ENCODE data around the gene HOXA5. TPM values are rescaled to one million over a fixed set of nuclear protein-coding genes. Genes with fewer than 3 reads are reported as not detected.

Gene HOXA5
- total RNA-seq, 2 experiments from 2014 or later, result 3.4 to 7.4 TPM

DNA sequence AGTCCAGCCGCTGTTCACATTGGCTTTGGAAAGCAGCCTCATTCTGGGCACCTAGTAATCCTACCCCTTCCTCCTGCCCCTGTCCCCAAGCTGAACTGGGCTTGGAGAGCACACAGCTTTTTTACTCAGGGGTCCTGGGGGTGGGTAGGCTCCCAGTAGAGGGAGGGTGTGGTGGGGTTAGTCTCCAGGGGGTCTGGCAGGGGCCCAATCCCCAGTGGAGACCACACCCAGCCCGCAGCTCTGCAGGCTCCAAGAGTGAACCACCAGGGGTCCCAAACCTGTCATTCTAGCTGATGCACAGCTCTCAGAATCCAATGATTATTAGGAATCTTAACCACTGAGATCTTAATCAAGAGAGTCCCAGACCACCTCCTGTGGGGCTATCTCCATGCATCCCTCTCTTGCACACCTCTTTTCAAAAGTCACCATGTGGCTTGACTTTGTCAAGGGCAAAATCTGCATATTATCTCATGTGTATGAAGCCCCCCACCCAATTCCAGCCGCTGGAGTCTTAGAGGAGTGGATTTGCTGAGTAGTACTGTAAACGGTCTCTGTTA, 38.9 kb upstream of the HOXA5 start:
- Histone ChIP-seq H3K27ac (ENCODE audit: low read depth, low read length, poor library complexity, severe bottlenecking) (no peak overlapping the region), H4K20me1 (ENCODE audit: insufficient read depth, low read length) (no peaks in the 10 kb centered on the region), H3K79me2 (ENCODE audit: insufficient read depth, low read depth, low read length) (no peaks in the 10 kb centered on the region), H3K36me3 (ENCODE audit: insufficient read depth, low read length) (no peaks in the 10 kb centered on the region), H2AFZ (ENCODE audit: low read length) (no peak overlapping the region), H3K4me2 (ENCODE audit: low read length) (no peak overlapping the region), H3K4me1 (ENCODE audit: insufficient read depth, low read length, poor library complexity, severe bottlenecking) (no peaks in the 10 kb centered on the region), H3K9me2 (ENCODE audit: insufficient read depth, low read length) (no peaks in the 10 kb centered on the region), H3K9me3 (ENCODE audit: low read length) (no peaks in the 10 kb centered on the region), H3K4me3 (ENCODE audit: low read depth, low read length, poor library complexity, severe bottlenecking) (no peak overlapping the region)
- ChIA-PET POLR2A (no interaction called here), CTCF (ENCODE audit: unreplicated experiment) (interaction anchor here (0.6 kb wide), 1 partner anchor 770 kb away, joined by 3 read pairs; no protein-coding TSS in a partner anchor)
- TF ChIP-seq EZH2phosphoT487 (IDR thresholded peaks at IDR 0.05; ENCODE audit: borderline replicate concordance, low read depth, low read length), result no peak
- intact Hi-C loops (cut with micrococcal nuclease; ENCODE audit: unreplicated experiment), result no loop called here
- no TSS peak for BruUV-seq (replicated peaks)
- DNase-seq (ENCODE audit: low spot score), result no peak

DNA sequence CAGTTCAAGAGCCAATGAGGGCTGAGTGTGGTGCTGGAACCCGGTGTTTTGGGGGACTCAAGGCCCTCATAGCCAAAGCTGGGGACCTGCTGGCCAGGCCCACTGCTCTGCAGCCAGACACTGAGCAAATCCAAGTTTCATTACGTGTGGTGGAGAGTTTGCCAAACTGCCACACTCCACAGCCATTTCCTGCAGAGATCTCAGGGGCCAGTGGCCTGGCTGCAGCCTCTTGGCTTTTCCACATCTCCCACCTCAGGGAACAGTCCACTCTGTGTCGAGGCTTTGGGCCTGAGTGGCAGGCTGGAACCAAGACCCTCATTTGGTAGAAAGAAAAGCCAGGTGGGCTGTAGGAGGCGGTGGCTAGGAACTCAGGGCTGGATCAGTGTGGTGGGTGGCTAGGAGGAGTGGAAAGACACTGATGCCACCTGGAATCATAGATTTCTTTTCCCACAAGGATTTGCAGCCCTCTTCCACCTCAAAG, 38.4 kb upstream of the HOXA5 start:
- TF ChIP-seq, protein P1, sequence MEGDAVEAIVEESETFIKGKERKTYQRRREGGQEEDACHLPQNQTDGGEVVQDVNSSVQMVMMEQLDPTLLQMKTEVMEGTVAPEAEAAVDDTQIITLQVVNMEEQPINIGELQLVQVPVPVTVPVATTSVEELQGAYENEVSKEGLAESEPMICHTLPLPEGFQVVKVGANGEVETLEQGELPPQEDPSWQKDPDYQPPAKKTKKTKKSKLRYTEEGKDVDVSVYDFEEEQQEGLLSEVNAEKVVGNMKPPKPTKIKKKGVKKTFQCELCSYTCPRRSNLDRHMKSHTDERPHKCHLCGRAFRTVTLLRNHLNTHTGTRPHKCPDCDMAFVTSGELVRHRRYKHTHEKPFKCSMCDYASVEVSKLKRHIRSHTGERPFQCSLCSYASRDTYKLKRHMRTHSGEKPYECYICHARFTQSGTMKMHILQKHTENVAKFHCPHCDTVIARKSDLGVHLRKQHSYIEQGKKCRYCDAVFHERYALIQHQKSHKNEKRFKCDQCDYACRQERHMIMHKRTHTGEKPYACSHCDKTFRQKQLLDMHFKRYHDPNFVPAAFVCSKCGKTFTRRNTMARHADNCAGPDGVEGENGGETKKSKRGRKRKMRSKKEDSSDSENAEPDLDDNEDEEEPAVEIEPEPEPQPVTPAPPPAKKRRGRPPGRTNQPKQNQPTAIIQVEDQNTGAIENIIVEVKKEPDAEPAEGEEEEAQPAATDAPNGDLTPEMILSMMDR (conservative IDR thresholded peaks at IDR 0.05; ENCODE audit: low read length), result no peak
- TF ChIP-seq EZH2phosphoT487 (IDR thresholded peaks at IDR 0.05; ENCODE audit: borderline replicate concordance, low read depth, low read length), result no peak
- no peaks in the 10 kb centered on the region for H3K79me2 ChIP-seq (ENCODE audit: insufficient read depth, low read depth, low read length)
- no peak overlapping the region for H3K27ac ChIP-seq (ENCODE audit: low read depth, low read length, poor library complexity, severe bottlenecking)
- H4K20me1 ChIP-seq (ENCODE audit: insufficient read depth, low read length), result no peaks in the 10 kb centered on the region
- no peak overlapping the region for H2AFZ ChIP-seq (ENCODE audit: low read length)
- CTCF ChIA-PET (ENCODE audit: unreplicated experiment), result interaction anchor here (0.6 kb wide), 1 partner anchor 769 kb away, joined by 3 read pairs; no protein-coding TSS in a partner anchor
- H3K9me2 ChIP-seq (ENCODE audit: insufficient read depth, low read length), result no peaks in the 10 kb centered on the region
- no peak for DNase-seq (ENCODE audit: low spot score)
- no peaks in the 10 kb centered on the region for H3K36me3 ChIP-seq (ENCODE audit: insufficient read depth, low read length)
- H3K4me2 ChIP-seq (ENCODE audit: low read length), result no peak overlapping the region
- no TSS peak for BruUV-seq (replicated peaks)
- POLR2A ChIA-PET, result no interaction called here
- H3K4me1 ChIP-seq (ENCODE audit: insufficient read depth, low read length, poor library complexity, severe bottlenecking), result no peaks in the 10 kb centered on the region
- intact Hi-C loops (cut with micrococcal nuclease; ENCODE audit: unreplicated experiment), result no loop called here
- H3K4me3 ChIP-seq (ENCODE audit: low read depth, low read length, poor library complexity, severe bottlenecking), result no peak overlapping the region
- H3K9me3 ChIP-seq (ENCODE audit: low read length), result no peaks in the 10 kb centered on the region

DNA sequence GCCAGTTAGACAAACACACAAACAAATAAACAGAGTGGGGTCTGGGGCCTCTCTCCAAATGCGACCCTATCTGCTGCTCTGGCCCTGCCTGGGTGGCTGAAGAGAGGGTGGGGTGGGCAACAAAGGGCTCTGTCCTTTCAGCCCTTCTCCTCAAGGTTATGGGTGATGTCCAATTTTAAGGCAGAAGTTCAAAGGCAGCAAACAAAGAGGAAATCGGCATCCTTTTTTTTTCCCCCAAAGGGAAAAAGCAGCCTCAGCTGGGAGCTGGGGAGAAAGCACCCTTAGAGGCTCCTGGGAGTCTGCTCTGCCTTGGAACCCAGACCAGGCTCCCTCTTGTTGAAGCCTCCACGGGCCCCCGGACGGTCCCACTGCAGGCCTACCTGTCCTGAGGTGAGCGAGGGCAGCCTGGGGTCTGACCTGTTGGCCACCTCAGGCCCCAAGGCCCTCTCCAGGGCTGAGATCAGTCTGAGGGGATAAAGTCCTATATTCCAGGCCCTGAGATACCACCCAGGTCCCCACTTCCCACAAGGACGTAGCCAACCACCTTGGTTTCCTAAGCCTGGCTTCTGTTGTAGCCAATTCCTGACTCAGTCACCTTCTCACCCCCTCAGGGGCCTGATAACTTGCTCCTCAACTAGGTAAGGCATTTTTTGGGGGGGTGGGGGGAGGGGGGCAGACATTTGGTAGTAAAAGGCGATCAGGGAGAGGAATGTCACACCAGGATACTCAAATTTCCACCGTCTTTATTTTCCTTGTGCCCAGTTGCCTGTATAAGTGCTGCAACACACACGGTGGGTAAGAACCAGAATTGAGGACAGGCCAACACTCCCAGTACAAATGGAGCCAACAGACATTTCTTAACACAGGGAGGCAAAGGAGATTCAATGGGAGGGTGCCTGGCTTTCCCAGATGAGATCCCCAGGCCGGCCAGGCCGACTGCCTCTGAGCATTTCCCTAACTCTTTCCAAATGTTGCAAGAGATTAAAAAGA, 37.2 kb upstream of the HOXA5 start:
- Histone ChIP-seq H3K79me2 (ENCODE audit: insufficient read depth, low read depth, low read length) (no peaks in the 10 kb centered on the region), H3K4me3 (ENCODE audit: low read depth, low read length, poor library complexity, severe bottlenecking) (no peak overlapping the region), H3K36me3 (ENCODE audit: insufficient read depth, low read length) (no peaks in the 10 kb centered on the region), H4K20me1 (ENCODE audit: insufficient read depth, low read length) (no peaks in the 10 kb centered on the region), H3K27ac (ENCODE audit: low read depth, low read length, poor library complexity, severe bottlenecking) (no peak overlapping the region), H3K9me3 (ENCODE audit: low read length) (no peaks in the 10 kb centered on the region), H2AFZ (ENCODE audit: low read length) (no peak overlapping the region), H3K9me2 (ENCODE audit: insufficient read depth, low read length) (no peaks in the 10 kb centered on the region), H3K4me2 (ENCODE audit: low read length) (peak overlapping the region; percentile 69; the same call in 1 of the 2 replicates), H3K4me1 (ENCODE audit: insufficient read depth, low read length, poor library complexity, severe bottlenecking) (no peaks in the 10 kb centered on the region)
- POLR2A ChIA-PET, result no interaction called here
- no peak for TF ChIP-seq EZH2phosphoT487 (IDR thresholded peaks at IDR 0.05; ENCODE audit: borderline replicate concordance, low read depth, low read length)
- TF ChIP-seq, protein P1 (conservative IDR thresholded peaks at IDR 0.05; ENCODE audit: low read length), result no peak
- CTCF ChIA-PET (ENCODE audit: unreplicated experiment), result no interaction called here
- no TSS peak for BruUV-seq (replicated peaks)
- intact Hi-C loops (cut with micrococcal nuclease; ENCODE audit: unreplicated experiment), result no loop called here
- DNase-seq (ENCODE audit: low spot score), result no peak

All from OCI-LY7 (cell line).